ENCODE data around the gene OSBPL5.

- TF ChIP-seq CTCF (IDR thresholded peaks at IDR 0.05 in 8 of 11, conservative IDR thresholded peaks at IDR 0.05 in 3 of 11) (no peak), POLR2A (IDR thresholded peaks at IDR 0.05) (no peak), POLR2AphosphoS5 (IDR thresholded peaks at IDR 0.05) (no peak)
These were observed 18.4 kb downstream of the OSBPL5 start for GRCh38 chr11:3146612-3147256.
